ENCODE measurements around the gene CXCL13.
"Not testable (repeated sequence)": the region's sequence is repeated elsewhere in the genome, so short reads cannot be mapped to it uniquely, and the experiment has no call there.

The CXCL13 gene, protein sequence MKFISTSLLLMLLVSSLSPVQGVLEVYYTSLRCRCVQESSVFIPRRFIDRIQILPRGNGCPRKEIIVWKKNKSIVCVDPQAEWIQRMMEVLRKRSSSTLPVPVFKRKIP

DNA sequence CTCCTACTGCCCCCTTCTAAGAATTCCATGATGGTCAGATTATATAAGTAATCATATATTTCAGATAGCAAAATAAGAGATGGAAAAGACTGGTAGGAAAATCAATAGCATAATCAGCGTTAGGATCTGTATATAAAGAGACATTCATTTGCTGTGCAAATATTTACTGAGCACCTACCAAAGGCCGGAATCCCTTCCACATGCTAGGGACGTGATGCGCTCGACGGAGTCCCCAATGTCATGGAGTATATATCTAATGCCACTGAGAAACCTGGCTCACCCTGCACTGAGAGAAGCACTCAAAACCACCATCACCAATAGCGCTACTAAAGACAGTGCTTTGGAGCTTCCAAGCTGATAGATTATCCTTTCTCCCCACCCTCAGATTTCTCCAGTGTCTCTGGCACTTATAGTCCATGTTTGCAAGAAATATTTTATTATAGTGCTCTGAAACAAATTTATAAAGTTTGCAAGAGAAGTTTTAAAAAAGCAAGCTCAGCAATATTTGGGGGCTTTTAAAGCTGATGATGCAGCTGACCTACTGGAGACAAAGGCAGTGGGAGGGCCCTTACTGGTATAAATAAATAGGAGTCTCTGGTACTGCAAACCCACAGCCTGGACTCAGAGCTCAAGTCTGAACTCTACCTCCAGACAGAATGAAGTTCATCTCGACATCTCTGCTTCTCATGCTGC, at the start of gene CXCL13:
Gene CXCL13 (plus strand): TSS at position 611 of the 693 bp plus-strand sequence. CDS start 46 bp downstream, at position 657.
- no peak for DNase-seq

DNA sequence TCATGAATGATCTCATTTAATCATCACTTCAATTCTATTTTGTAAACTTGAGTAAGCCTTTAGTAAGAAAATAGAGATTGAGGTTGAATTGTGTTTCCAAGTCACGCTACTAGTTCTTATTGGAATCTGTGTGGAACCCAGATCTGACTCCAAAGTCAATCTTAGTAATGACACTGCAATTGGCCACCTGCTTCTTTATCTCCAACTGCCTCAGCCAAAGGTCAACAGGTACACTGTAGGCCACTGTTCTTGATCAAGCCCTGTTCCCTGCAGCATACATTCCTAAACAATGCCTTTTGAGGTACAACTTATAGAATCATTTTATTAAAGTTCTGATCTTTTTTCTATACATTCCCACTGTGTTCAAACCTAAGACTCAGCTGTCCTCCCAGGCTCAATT, 45.5 kb upstream of the CXCL13 start:
- DNase-seq, result no peak

DNA sequence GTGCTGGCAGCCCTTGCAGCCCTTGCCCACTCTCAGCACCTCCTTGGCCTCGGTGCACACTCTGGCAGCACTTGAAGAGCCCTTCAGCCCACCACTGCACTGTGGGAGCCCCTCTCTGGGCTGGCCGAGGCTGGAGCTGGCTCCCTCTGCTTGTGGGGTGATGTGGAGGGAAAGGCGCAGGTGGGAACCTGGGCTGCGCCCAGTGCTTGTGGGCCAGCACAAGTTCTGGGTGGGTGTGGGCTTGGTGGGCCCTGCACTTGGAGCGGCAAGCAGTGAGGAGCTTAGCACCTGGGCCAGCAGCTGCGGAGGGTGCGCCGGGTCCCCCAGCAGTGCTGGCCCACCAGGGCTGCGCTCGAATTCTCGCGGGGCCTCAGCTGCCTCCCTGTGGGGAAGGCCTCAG, 43.9 kb upstream of the CXCL13 start:
- not testable (repeated sequence) for DNase-seq

DNA sequence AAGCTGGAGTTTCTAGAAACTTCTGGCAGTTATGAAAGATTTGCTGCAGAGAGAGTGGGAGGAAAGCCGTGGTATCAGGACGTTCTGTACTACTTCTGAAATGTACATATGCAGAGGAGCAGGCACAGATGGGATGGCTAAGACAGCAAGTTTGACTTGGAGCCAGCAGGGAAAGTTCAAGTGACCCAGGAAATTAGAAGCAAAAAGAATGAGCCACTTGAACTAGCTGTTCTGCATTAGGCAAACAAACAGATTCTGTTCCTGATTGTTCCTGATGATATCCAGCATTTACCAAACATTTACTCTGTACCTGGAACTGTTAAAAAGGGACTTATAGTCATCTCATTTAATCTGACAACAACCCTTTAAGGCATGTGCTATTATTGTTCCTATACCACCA, 41.4 kb upstream of the CXCL13 start:
- no peak for DNase-seq

DNA sequence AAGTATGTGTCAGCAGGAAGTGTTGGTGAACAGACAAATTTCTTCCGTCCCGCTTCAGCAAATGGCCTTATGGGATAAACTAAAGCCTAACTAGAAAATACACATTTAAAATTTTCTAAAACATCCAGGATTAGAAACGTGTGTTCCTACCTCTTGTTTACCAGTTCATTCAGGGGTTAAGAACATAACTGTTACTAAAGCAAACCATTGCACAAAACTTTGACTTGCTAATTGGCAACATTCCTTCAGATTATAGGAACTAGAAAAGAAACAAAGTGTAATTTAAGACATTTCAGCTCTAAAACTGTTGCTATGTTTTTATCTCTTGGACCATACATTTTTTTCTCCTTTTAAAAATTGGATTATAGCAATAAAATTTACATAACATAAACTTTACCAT, 39.5 kb upstream of the CXCL13 start:
- no peak for DNase-seq

DNA sequence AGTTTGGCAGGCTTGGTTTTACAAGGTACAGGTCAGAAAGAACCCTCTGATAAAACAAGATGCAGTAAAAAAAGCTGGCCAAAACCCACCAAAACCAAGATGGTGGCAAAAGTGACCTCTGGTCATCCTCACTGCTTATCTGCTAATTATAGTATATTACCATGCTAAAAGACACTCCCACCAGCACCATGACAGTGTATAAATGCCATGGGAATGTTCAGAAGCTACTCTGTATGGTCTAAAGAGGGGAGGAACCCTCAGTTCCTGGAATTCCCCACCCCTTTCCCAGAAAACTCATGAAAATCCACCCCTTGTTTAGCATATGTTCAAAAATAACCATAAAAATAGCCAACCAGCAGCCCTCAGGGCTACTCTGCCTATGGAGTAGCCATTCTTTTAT, 38.1 kb upstream of the CXCL13 start:
- no peak for DNase-seq

DNA sequence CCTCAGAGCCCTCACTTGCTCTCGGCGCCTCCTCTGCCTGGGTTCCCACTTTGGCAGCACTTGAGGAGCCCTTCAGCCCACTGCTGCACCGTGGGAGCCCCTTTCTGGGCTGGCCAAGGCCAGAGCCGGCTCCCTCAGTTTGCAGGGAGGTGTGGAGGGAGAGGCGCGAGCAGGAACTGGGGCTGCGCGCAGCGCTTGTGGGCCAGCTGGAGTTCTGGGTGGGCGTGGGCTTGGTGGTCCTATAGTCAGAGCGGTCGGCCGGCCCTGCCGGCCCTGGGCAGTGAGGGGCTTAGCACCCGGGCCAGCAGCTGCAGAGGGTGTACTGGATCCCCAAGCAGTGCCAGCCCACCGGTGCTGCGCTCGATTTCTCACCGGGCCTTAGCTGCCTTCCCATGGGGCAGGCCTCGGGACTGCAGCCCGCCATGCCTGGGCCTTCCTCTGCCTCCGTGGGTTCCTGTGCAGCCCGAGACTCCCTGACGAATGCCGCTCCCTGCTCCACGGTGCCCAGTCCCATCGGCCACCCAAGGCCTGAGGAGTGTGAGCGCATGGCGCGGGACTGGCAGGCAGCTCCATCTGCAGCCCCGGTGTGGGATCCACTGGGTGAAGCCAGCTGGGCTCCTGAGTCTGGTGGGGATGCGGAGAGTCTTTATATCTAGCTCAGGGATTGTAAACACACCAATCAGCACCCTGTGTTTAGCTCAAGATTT, 35.0 kb upstream of the CXCL13 start:
- DNase-seq, result not testable (repeated sequence)

DNA sequence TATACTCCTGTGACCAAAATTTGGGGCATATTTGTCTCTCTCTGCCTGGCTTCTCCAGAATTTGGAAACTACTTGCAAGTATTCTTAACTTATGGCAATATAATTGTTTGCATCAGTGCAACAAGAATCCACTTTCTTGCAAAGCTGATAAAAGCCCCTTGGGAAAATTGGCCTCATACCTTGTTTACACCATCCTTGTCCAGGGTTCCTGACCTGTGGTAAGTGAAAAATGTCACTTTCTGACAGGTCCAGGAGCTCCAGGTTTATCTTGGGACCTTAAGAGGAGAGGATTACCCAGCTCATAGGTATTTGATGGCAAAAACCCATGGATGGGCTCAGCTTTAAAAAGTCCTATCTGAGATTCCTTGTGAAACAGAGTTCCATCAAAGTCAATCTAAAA, 29.3 kb upstream of the CXCL13 start:
- no peak for DNase-seq

DNA sequence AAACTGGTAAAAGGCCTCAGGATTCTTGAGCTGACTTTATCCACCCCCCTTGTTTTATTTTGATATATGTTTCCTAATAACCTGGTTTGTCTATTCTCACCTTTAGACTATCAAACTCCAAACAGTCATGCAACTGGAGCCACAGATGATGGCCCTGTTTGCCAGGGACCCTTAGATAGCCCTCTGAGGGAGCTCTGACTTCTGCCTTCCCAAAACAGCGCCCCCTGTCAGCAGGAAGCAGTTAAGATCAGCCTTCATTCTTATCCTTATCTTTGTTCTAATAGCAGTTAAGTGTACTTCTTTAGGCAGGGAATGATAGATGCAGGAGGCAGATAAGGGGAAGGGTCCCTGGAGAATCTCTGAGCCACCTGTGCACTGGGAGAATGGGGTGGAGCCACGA, 27.5 kb upstream of the CXCL13 start:
- DNase-seq, result no peak

DNA sequence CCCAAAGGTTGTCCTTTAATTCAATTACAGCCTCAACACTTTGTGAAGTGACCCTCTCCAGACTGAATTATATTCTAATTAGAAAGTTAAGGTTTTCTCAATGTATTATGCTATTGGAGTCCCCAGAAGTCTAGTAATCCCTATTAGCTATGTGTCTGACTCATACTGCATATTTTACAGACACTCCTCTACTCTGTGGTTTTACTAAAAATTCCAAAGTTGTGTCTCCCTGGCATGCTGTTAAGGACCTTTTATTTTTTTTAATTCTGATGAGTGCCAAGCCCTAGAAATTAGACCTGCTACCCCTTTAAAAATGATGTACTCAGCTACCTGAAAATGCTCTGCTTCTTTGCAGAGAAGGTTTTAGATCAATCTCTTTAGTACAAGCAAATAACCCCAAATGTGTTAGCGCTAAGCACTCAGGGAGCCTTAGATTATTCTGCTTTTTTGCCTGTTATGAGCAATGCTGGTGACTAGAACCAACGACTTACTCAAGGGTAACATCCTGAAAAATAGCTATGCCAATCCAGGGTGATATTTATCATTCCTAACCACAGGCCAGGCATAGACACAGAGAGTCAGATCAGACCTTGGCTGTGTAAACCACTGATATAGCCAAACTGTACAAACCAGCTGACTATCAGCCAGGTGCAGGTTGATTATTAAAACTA, 26.1 kb upstream of the CXCL13 start:
- no peak for DNase-seq

DNA sequence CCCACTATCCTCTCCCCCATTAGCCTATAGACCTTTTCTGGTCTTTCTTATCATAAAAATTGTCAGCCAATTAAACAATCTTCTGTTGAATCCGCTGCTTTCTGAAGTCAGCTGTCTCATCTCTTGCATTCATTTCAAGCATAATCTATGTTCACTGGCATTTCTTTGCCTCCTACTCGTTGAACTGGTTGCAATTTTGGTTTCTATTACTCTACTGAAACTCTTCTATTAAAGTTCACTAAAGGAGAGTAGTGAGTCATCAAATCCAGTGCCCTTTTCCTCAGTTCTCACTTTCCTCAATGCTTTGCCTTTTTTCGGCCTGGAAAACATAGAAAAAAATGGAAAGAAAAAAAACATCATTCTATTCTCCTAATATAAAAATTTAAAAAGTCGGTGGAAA, 23.9 kb upstream of the CXCL13 start:
- no peak for DNase-seq

DNA sequence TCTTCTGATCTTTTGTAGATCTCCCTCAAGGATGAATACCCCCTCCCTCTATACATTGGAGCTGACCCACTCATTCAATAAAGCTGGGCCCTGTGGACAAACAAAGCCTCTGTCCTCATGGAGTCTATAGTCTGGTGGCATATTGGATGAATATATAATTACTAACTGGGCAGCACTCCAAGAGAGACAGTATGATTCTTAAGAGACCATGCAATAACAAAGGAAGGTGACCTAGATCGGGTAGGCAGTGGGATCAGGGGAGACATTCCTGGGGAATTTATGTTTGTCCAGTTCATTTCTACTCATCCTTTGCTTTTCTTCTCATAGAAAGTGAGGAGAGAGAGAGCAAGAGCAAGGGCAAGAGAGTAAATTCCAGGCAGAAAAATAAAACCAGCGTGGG, 23.5 kb upstream of the CXCL13 start:
- no peak for DNase-seq

DNA sequence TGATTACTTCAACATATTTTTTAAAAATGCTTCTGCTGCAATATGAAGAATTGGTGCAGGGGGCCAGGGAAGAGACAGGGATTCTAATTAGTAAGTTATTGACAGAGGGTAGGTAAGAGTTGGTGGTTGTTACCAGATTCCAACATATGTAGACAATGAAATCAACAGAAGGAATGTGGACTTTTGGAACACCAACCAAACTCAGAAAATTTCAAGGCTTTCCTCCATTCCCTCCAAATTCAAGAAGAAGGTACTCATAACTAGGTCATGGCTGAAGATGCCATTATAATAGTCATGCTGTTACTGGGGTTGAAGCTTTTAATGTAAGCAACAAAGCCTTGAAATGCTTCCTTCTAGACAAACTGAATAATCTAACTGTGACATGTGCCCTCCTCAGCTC, 22.9 kb upstream of the CXCL13 start:
- DNase-seq, result no peak

DNA sequence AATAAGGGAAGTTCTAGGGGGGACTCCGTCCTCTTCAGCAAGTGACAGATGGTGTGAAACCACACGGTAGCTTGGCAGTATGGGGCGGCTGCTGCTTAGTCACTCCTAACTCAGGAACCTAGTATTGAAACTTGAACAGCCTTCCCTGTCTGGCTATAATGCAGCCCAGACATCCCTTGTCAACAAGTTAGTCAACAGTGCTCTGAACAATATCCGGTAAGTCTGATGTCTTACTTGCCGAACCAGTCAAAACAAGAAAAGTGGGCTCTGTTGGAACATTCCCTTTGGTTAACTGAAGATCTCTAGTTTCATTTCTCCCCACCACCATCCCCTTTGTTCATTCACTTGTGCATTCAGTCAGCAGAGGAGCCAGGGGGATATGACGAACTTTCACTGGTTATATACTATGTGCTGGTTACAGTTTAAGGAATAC, 18.7 kb upstream of the CXCL13 start:
- no peak for DNase-seq

DNA sequence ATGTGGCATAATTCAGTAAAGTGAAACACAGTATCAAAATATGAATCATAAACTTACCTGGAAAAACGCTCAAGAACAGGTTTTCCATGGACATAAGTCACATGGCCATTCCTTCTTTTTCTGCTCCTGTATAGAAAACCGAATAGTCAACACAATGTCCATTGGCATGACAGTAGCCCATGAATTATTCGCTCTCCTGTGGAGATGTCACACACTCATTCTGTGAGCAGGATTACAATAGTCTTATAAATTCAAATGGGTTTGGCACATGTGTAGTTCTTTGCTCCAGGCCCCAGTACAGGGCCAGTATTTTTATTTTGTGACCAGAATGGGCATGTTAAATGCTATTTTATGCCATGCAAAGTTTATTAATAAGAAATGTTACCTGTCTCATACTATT, 15.1 kb upstream of the CXCL13 start:
- no peak for DNase-seq

DNA sequence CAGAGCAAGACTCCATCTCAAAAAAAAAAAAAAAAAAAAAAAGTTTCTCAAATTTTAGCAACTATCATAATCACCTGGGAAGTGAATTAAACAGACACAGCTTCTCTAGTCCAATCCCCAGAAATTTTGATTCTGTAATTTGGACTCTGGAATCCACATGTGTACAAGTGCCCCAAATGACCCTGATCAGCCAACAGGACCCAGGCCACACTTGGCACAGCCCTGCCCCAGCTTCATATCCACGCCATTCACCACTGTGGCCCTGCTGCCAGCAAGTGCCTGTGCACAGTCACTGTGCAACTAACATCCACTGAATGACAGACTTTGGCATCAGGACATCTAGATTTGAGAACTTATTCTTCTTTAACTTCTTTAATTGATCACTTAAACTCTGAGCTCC, 14.1 kb upstream of the CXCL13 start:
- no peak for DNase-seq

DNA sequence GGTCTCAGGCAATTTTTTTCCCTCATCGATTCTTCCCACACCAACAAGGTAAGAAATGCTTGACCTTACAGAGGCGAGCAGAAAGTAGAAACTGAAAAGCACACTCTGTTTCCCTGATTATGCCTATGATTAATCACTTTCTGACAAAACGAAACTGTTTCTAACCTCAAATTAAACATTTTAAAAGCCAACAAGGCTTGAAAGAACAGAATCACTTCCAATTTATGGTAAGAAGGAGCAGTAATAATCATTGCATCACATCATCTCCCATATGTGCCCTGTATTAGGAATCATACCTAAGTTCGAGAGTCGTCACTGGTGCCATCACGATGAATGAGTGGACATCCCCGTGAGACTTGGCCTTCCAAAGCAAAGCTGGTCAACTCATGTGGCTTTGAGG, 12.5 kb upstream of the CXCL13 start:
- no peak for DNase-seq

DNA sequence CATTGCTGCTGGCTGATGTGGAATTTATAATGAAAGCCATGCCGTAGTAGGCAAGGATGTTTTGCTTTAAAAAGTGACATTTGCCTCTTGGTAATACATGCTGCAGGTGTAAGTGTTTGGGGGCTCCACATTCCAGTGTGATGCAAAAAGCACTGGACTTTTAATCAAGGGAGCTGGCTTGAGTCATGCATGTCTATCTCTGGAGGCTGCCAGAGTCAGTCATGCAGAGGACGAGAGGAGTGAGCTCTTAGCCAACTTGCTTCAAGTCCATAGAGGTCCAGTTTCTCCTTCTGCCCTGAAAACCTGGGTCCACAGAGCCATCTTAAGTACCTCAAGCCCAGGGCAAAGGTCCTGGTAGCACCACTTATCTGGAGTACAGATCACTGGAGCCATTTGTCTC, 11.6 kb upstream of the CXCL13 start:
- DNase-seq, result no peak

DNA sequence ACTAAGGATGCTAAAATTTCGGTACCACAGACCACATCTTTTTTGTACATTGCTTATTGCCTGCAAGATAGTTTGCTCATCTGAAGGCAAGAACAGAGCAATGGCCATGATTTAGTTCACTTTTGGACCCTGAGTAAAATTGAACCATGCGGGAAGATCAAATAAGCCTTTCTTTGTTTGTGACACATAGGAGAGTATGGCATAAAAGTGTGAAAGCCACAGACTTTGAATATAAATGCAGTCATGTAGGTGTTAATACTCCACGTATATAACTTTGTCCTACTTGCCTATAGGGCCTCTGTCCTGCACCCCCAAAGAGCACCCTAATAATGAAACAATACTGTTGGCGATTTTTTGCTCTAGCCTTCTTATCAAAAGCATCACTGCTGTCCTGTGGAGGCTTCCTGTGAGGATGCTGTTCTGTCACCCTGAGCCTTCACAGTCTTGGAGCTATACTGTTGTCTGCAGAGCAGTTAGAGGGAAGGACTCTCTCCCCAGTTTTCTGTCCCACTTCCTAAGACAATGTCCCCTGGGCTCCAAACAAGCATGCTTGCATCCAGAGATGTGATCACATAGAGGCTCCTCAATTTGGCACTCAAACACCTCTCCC, 10.2 kb upstream of the CXCL13 start:
- no peak for DNase-seq

DNA sequence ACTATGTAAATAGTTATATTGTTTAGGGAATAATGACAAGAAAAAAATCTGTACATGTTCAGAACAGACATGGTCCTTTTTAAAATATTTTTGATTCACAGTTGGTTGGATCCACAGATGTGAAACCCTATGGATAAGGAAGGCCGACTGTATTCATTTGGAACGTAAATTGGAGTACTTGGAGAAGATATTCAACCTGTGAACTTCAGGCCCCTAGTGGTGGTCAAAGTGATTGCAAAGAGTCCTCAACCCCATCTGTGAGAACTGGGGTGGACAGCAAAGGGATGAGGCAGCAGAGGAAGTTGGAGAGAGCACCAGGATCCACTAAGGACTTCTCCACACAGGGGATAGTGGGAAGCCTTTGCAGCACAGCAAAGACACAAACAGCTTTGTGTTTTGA, 6.2 kb upstream of the CXCL13 start:
- peak; percentile 65 for DNase-seq

DNA sequence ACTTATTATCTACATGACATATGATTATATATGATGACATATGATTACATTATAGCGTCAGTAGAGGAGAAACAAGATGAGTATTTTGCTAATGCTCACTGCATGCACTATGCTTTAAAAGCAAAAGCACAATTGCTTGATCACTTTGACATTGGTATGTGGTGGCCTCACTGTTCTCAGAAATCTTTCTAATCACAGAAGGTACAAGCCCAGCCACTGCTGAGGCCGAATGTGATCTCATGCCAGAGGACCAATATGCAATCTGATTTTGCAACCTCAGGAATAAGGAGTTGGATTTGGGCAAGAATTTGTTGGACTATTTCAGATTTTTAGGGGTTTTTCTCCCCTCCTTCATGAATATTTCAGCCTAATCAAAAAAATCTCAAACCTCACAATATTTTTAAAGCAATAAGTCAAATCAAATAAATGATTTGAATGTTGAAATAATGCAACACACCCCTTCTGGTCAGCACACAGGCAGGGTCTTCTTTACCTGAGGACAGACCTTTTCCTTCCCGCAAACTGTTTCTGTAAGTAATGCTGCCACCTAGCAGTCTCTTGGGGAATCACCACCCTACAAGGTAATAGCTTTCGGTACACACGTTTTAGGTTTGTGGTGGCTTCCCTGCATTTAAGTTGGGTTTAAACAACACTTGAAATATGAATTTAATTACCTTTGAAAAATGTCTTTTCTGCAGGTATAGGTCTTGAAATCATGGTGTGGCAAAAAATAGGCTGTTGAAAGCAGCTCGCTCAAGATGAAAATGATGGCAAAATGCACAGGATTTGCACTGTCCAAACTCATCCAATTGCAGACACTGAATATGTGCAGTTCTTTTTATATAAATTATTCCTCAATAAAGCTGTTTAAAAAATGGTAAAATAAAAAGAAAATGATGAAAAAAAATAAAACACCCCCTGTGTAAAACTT, 4.8 kb upstream of the CXCL13 start:
- DNase-seq, result no peak

DNA sequence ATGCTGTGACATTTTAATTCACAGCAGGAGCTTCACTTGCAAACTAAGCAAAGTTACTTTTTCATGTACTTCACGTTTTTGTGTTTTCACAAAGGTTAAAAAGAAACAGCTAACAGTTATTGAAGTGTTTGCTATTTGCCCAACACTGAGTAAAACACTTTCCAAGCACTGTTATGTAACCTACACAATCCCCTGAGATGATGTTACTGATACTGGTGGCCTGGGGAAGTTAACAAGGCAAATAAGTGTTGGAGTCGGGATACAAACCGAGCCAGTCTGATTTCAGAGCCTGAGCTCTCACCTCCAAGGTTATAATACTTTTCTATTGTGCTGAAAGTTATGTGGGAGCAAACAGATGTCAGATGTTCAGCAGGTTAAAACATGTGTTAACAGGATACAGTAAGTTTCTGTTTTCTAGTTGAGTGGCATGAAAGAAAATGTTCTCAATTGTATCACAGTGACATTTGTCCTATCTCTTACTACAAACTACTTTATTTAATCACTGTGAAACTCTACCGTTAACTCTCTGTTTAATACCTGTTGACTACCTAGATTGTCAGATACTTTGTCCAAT, 3.9 kb upstream of the CXCL13 start:
- DNase-seq, result no peak

Measured in islet precursor cell (in vitro differentiated cells).